Calu3 (cell line): ENCODE results near the gene PPARG. TPM values are rescaled to one million over a fixed set of nuclear protein-coding genes. Genes with fewer than 3 reads are reported as not detected.
"Not testable (repeated sequence)": the region's sequence is repeated elsewhere in the genome, so short reads cannot be mapped to it uniquely, and the experiment has no call there.

Experiments used
- BruUV-seq: library from RNA; stranded (reverse); fragments of 400-500 nt; replicated peaks from 2 replicates; lab custom pipeline; 2021; lab: Mats Ljungman, UMichigan
- CTCF ChIA-PET: fragments of 300-600 bp; sonication (Branson Sonifier 250); formaldehyde crosslinking; loops from one replicate; lab custom pipeline; 2022; ENCODE audit warnings: antibody characterized with exemption; lab: Charles Lee
- DNase-seq: peaks from one replicate; pipeline ENCODE4 v3.0.0; 2022
- H3K27ac Mint-ChIP-seq: one replicate; pipeline ENCODE4 v1.8.0; 2022; ENCODE audit warnings: mixed read lengths; ENCODE audit not compliant: unreplicated experiment
- H3K27me3 Mint-ChIP-seq: one replicate; pipeline ENCODE4 v1.8.0; 2022; ENCODE audit warnings: mixed read lengths; ENCODE audit not compliant: unreplicated experiment
- H3K36me3 Mint-ChIP-seq: one replicate; pipeline ENCODE4 v1.8.0; 2022; ENCODE audit warnings: mild to moderate bottlenecking, moderate library complexity, mixed read lengths; ENCODE audit not compliant: insufficient read depth, unreplicated experiment
- H3K4me1 Mint-ChIP-seq: one replicate; pipeline ENCODE4 v1.8.0; 2022; ENCODE audit warnings: mild to moderate bottlenecking, low read depth, mixed read lengths; ENCODE audit not compliant: unreplicated experiment
- H3K4me3 Mint-ChIP-seq: one replicate; pipeline ENCODE4 v1.8.0; 2022; ENCODE audit warnings: mild to moderate bottlenecking, low read depth, moderate library complexity, mixed read lengths; ENCODE audit not compliant: unreplicated experiment
- H3K9me3 Mint-ChIP-seq: one replicate; pipeline ENCODE4 v1.8.0; 2022; ENCODE audit warnings: low read depth, mixed read lengths; ENCODE audit not compliant: unreplicated experiment
- CTCF ChIP-seq: fragments of 200-600 bp; IDR thresholded peaks from one replicate; pipeline ENCODE4 v1.8.0; 2022; ENCODE audit warnings: antibody characterized with exemption; ENCODE audit not compliant: unreplicated experiment
- intact Hi-C: fragments of 100-400 bp; cut with micrococcal nuclease; formaldehyde crosslinking; loops from one replicate; pipeline ENCODE4 v1.10.0; 2022; ENCODE audit not compliant: unreplicated experiment
- total RNA-seq: library from RNA; stranded (reverse); gene quantifications from 2 replicates; pipeline ENCODE4 v1.2.3, GENCODE V29; 2022

Gene PPARG
- total RNA-seq, 1 experiment from 2014 or later: 85.8 TPM

- CTCF ChIA-PET: interaction anchor here (0.7 to 1.6 kb wide), 3 partner anchors 23 to 342 kb away, joined by 3 to 4 read pairs (median 3); no protein-coding TSS in a partner anchor
- no peaks in the 10 kb centered on the region for H3K27me3 Mint-ChIP-seq
- H3K36me3 Mint-ChIP-seq: peaks cover 13% of the 10 kb centered on the region
- H3K4me1 Mint-ChIP-seq: peaks cover 62% of the 10 kb centered on the region
- H3K27ac Mint-ChIP-seq: no peak overlapping the region
- intact Hi-C loops: loop anchor here (5.0 kb wide), 1 partner anchor 35 kb away; the partner anchor contains the start of gene TSEN2
- DNase-seq: no peak
- H3K9me3 Mint-ChIP-seq: no peaks in the 10 kb centered on the region
- H3K4me3 Mint-ChIP-seq: no peak overlapping the region
- no TSS peak for BruUV-seq
- no peak for TF ChIP-seq CTCF
Observed at GRCh38 chr3:12447075-12447474, 158.2 kb downstream of the PPARG start.

GRCh38 chr3:12448404-12449202 is 159.7 kb downstream of the PPARG start:
- H3K4me1 Mint-ChIP-seq: peaks cover 52% of the 10 kb centered on the region
- BruUV-seq: not testable (repeated sequence)
- CTCF ChIA-PET: interaction anchor here (1.6 kb wide), 1 partner anchor 21 kb away, joined by 3 read pairs; no protein-coding TSS in a partner anchor

GRCh38 chr3:12449889-12450682 is 161.2 kb downstream of the PPARG start:
- intact Hi-C loops: loop anchor here (5.0 kb wide), 1 partner anchor 32 kb away; the partner anchor contains the start of gene TSEN2
- H3K4me3 Mint-ChIP-seq: no peak overlapping the region
- H3K9me3 Mint-ChIP-seq: no peaks in the 10 kb centered on the region
- DNase-seq: no peak
- H3K27me3 Mint-ChIP-seq: no peaks in the 10 kb centered on the region
- no TSS peak for BruUV-seq
- TF ChIP-seq CTCF: no peak
- CTCF ChIA-PET: interaction anchor here (0.6 kb wide), 1 partner anchor 252 kb away, joined by 4 read pairs; no protein-coding TSS in a partner anchor
- peaks cover 5% of the 10 kb centered on the region for H3K36me3 Mint-ChIP-seq
- peaks cover 44% of the 10 kb centered on the region for H3K4me1 Mint-ChIP-seq
- no peak overlapping the region for H3K27ac Mint-ChIP-seq

More at GRCh38 chr3:12448404-12449202, 159.7 kb downstream of the PPARG start:
- not testable (repeated sequence) for H3K4me3 Mint-ChIP-seq, H3K27ac Mint-ChIP-seq, H3K9me3 Mint-ChIP-seq, DNase-seq, H3K27me3 Mint-ChIP-seq
- H3K36me3 Mint-ChIP-seq: peaks cover 13% of the 10 kb centered on the region
- intact Hi-C loops: loop anchor here (5.0 kb wide), 1 partner anchor 34 kb away; the partner anchor contains the start of gene TSEN2

- H3K4me1 Mint-ChIP-seq: peaks cover 30% of the 10 kb centered on the region
- CTCF ChIA-PET: no interaction called here
- no peak overlapping the region for H3K4me3 Mint-ChIP-seq
- DNase-seq: no peak
- no peaks in the 10 kb centered on the region for H3K9me3 Mint-ChIP-seq
- intact Hi-C loops: no loop called here
- no peak for TF ChIP-seq CTCF
- no TSS peak for BruUV-seq
- H3K27me3 Mint-ChIP-seq: no peaks in the 10 kb centered on the region
- H3K36me3 Mint-ChIP-seq: no peaks in the 10 kb centered on the region
- no peak overlapping the region for H3K27ac Mint-ChIP-seq
Observed at GRCh38 chr3:12451481-12451880, 162.6 kb downstream of the PPARG start.
